ENCODE results near the gene DNAL4. TPM values are rescaled to one million over a fixed set of nuclear protein-coding genes. Genes with fewer than 3 reads are reported as not detected.

The DNAL4 gene
- total RNA-seq, 2 donors from 2014 or later, result 11.4 to 13.8 TPM

DNA sequence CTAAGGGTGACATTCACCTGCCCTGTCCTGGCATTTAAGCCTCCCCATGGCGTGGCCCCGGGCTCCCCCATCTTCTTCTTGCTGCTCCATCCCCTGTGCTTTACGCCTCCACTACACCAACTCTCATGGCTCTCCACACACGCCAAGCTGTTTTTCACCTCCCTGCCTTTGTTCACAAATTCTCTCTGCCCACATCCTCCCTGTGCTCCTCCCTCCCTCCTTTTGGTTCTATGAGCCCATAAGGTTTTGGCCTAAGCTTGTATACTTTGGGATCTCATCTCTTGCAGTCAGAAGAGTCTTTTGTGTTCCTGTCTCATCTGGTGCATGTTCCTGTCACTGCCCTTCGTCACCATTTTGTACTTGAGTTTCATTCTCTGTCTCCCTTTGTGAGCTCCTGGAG is 4.6 kb upstream of the DNAL4 start:
- Histone ChIP-seq H3K4me1 (peaks cover 5% of the 10 kb centered on the region), H3K9me3 (no peaks in the 10 kb centered on the region), H3K27ac (no peak overlapping the region), H3K4me3 (no peak overlapping the region), H3K36me3 (replicated peaks in 1 of 2; ENCODE audit: insufficient read depth in 1 of 2, low read depth in 2 of 2) (no peaks in the 10 kb centered on the region), H3K27me3 (no peaks in the 10 kb centered on the region)
- intact Hi-C loops (cut with DNase I), result no loop called here
- DNase-seq, result no peak
- no peak for TF ChIP-seq POLR2A (IDR thresholded peaks at IDR 0.05)
- TF ChIP-seq CTCF (IDR thresholded peaks at IDR 0.05), result no peak
- WGBS, 2 donors, result 58 to 72% methylated on average over 5 of the region's 5 CpGs
- ATAC-seq, result no peak

- TF ChIP-seq CTCF (IDR thresholded peaks at IDR 0.05), result no peak
- TF ChIP-seq POLR2A (IDR thresholded peaks at IDR 0.05), result no peak
- H3K9me3 ChIP-seq, result no peaks in the 10 kb centered on the region
- DNase-seq (no peak), ATAC-seq (no peak)
- intact Hi-C loops (cut with DNase I), result no loop called here
- no peaks in the 10 kb centered on the region for H3K27me3 ChIP-seq
- no peak overlapping the region for H3K27ac ChIP-seq
- 56 to 67% methylated on average over 12 of the region's 12 CpGs for WGBS, 2 donors
- H3K36me3 ChIP-seq (replicated peaks in 1 of 2; ENCODE audit: insufficient read depth in 1 of 2, low read depth in 2 of 2), result no peaks in the 10 kb centered on the region
- H3K4me1 ChIP-seq, result peaks cover 13% of the 10 kb centered on the region
- no peak overlapping the region for H3K4me3 ChIP-seq
These were observed 2.5 kb upstream of the DNAL4 start for GRCh38 chr22:38796262-38796957.

DNA sequence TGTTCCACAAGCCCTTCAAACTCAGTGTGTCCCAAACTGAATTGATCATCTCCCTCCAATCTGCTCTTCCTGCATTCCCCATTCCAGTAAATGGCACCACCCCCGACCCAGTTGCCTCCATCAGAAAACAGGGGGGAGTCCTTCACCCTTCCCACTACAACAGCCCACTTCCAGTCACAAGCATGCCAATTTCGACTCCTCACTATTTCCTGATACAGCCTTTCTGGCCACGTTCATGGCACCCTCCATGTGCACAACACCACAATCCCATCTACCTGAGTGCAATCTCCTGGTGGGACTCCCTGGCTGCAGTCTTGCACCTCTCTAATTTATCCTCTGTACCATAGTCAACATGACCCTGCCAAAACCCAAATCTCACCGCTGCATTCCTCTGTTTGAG is 1.6 kb upstream of the DNAL4 start:
- no peak overlapping the region for H3K27ac ChIP-seq
- DNase-seq (no peak), ATAC-seq (no peak)
- 38 to 54% methylated on average over 4 of the region's 4 CpGs for WGBS, 2 donors
- no peaks in the 10 kb centered on the region for H3K27me3 ChIP-seq
- H3K4me3 ChIP-seq, result no peak overlapping the region
- H3K9me3 ChIP-seq, result no peaks in the 10 kb centered on the region
- TF ChIP-seq CTCF (IDR thresholded peaks at IDR 0.05) (no peak), POLR2A (IDR thresholded peaks at IDR 0.05) (no peak)
- H3K36me3 ChIP-seq (replicated peaks in 1 of 2; ENCODE audit: insufficient read depth in 1 of 2, low read depth in 2 of 2), result no peaks in the 10 kb centered on the region
- intact Hi-C loops (cut with DNase I), result no loop called here
- peaks cover 13% of the 10 kb centered on the region for H3K4me1 ChIP-seq

DNA sequence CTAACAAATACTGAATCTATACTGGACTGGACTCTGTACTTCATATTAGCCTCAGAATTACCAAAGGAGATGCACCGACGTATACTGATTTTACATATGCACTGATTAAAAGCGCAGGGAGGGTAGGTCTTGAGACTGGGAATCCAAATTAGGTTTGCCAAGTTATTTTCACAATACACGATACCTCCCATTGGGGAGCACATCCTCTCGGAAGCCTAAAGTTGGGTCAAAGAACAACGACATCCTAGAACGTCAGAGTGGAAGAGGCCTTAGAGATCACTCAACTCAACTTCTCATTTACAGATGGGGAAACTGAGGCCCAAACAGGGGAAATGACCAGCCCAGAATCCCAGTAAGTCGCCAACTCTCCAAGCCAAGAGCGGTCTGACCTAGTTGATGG is 626 bp downstream of the DNAL4 start:
- H3K9me3 ChIP-seq, result no peaks in the 10 kb centered on the region
- 13 to 17% methylated on average over 7 to 8 of the region's 9 CpGs for WGBS, 2 donors
- peak overlapping the region; percentile 35 to 82 (median 79) for H3K27ac ChIP-seq
- H3K4me3 ChIP-seq, result peak overlapping the region; percentile 63 to 73
- H3K4me1 ChIP-seq, result peaks cover 26% of the 10 kb centered on the region
- TF ChIP-seq POLR2A (IDR thresholded peaks at IDR 0.05) (no peak), CTCF (IDR thresholded peaks at IDR 0.05) (no peak)
- no peaks in the 10 kb centered on the region for H3K27me3 ChIP-seq
- no peaks in the 10 kb centered on the region for H3K36me3 ChIP-seq (replicated peaks in 1 of 2; ENCODE audit: insufficient read depth in 1 of 2, low read depth in 2 of 2)
- intact Hi-C loops (cut with DNase I), result no loop called here
- no peak for DNase-seq
- no peak for ATAC-seq

DNA sequence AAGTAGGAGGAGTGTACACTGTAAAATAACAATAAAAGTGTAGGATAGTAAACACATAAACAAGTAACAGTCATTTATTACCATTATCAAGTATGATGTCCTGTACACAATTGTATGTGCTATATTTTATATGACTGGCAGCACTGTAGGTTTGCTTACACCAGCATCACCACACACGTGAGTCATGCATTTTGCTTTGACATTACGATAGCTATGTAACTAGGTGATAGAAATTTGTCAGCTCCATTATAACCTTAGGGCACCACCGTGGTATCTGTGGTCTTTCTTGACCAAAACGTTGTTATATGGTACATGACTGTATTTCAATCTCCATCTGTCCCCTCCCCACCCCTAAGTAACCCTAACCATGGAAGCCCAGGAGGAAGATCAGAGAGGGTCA is 1.1 kb downstream of the DNAL4 start:
- H3K4me1 ChIP-seq, result peaks cover 30% of the 10 kb centered on the region
- ATAC-seq (no peak), DNase-seq (no peak)
- 59 to 60% methylated on average over 4 of the region's 4 CpGs for WGBS, 2 donors
- intact Hi-C loops (cut with DNase I), result no loop called here
- H3K36me3 ChIP-seq (replicated peaks in 1 of 2; ENCODE audit: insufficient read depth in 1 of 2, low read depth in 2 of 2), result no peaks in the 10 kb centered on the region
- H3K27ac ChIP-seq, result peak overlapping the region in 2 of 4 donors; percentile 76 to 82
- H3K4me3 ChIP-seq, result no peak overlapping the region
- H3K9me3 ChIP-seq, result no peaks in the 10 kb centered on the region
- TF ChIP-seq CTCF (IDR thresholded peaks at IDR 0.05) (no peak), POLR2A (IDR thresholded peaks at IDR 0.05) (no peak)
- no peaks in the 10 kb centered on the region for H3K27me3 ChIP-seq
